Fibroblast of villous mesenchyme (primary cell): ENCODE data around the gene LSS. TPM values are rescaled to one million over a fixed set of nuclear protein-coding genes. Genes with fewer than 3 reads are reported as not detected.

Experiments used
- DNase-seq: peaks from one replicate; pipeline ENCODE4 v3.0.0-alpha.2; 2010; ENCODE audit warnings: low read depth
- H3K4me3 ChIP-seq: 2 replicates; pipeline ENCODE4 v1.5.1; 2011; ENCODE audit warnings: low read depth, mild to moderate bottlenecking, low read length
- CTCF ChIP-seq: IDR thresholded peaks from 2 replicates; pipeline ENCODE4 v1.5.1; 2012; ENCODE audit warnings: low read depth, mild to moderate bottlenecking, low read length; ENCODE audit not compliant: insufficient read depth
- total RNA-seq: library from RNA; depleted of rRNA; stranded (reverse); fragments of >200 nt; gene quantifications from 2 replicates; pipeline ENCODE4 v1.2.3, GENCODE V29; 2012

Gene LSS
- total RNA-seq, 1 donor: 139 TPM

- no peak for DNase-seq
- no peak for TF ChIP-seq CTCF
- no peak overlapping the region for H3K4me3 ChIP-seq
These were observed 8.2 kb downstream of the LSS start for GRCh38 chr21:46220275-46220810.

- no peak for DNase-seq
- TF ChIP-seq CTCF: no peak
These were observed 8.9 kb downstream of the LSS start for GRCh38 chr21:46219591-46220239.

GRCh38 chr21:46218906-46219590 is 9.5 kb downstream of the LSS start:
- no peak for TF ChIP-seq CTCF
- DNase-seq: no peak

More at GRCh38 chr21:46219591-46220239, 8.9 kb downstream of the LSS start:
- no peak overlapping the region for H3K4me3 ChIP-seq

GRCh38 chr21:46217511-46218196 is 10.9 kb downstream of the LSS start:
- no peak for TF ChIP-seq CTCF

More at GRCh38 chr21:46218906-46219590, 9.5 kb downstream of the LSS start:
- no peak overlapping the region for H3K4me3 ChIP-seq

GRCh38 chr21:46216132-46216747 is 12.3 kb downstream of the LSS start:
- no peak for TF ChIP-seq CTCF
- H3K4me3 ChIP-seq: no peak overlapping the region
- DNase-seq: no peak

More at GRCh38 chr21:46217511-46218196, 10.9 kb downstream of the LSS start:
- DNase-seq: no peak
- H3K4me3 ChIP-seq: no peak overlapping the region

- no peak for TF ChIP-seq CTCF
- no peak for DNase-seq
- no peak overlapping the region for H3K4me3 ChIP-seq
These were observed 13.0 kb downstream of the LSS start for GRCh38 chr21:46215436-46216131.
